ENCODE measurements around the gene ARHGAP31.
A peak's percentile ranks its signal among the peaks of the same experiment; 100 is the strongest.

ARHGAP31 gene

GRCh38 chr3:119396870-119397269, 102.7 kb downstream of the ARHGAP31 start:
- no peak for DNase-seq

GRCh38 chr3:119400466-119400865, 106.3 kb downstream of the ARHGAP31 start:
- peak; percentile 91 for DNase-seq

- no peak for DNase-seq
These were observed 106.9 kb downstream of the ARHGAP31 start for GRCh38 chr3:119401069-119401468.

- DNase-seq: no peak
These were observed 107.6 kb downstream of the ARHGAP31 start for GRCh38 chr3:119401503-119402440.

- DNase-seq: no peak
These were observed 108.6 kb downstream of the ARHGAP31 start for GRCh38 chr3:119402791-119403190.

- DNase-seq: peak; percentile 30
These were observed 109.0 kb downstream of the ARHGAP31 start for GRCh38 chr3:119403201-119403600.

- DNase-seq: no peak
These were observed 111.1 kb downstream of the ARHGAP31 start for GRCh38 chr3:119405315-119405714.

- DNase-seq: no peak
These were observed 114.2 kb downstream of the ARHGAP31 start for GRCh38 chr3:119408243-119408950.

- no peak for DNase-seq
These were observed 115.7 kb downstream of the ARHGAP31 start for GRCh38 chr3:119409844-119410243.

- DNase-seq: no peak
These were observed 119.6 kb downstream of the ARHGAP31 start for GRCh38 chr3:119413603-119414280.

GRCh38 chr3:119416873-119417272, 122.7 kb downstream of the ARHGAP31 start:
- DNase-seq: no peak

GRCh38 chr3:119417771-119418512, 123.8 kb downstream of the ARHGAP31 start:
- DNase-seq: no peak

GRCh38 chr3:119418641-119419040, 124.5 kb downstream of the ARHGAP31 start:
- no peak for DNase-seq

GRCh38 chr3:119420196-119420595, 126.0 kb downstream of the ARHGAP31 start:
- DNase-seq: no peak

- no peak for DNase-seq
These were observed 133.5 kb downstream of the ARHGAP31 start for GRCh38 chr3:119427669-119428068.

GRCh38 chr3:119428538-119428937, 134.4 kb downstream of the ARHGAP31 start:
- DNase-seq: no peak

GRCh38 chr3:119433613-119434325, 139.6 kb downstream of the ARHGAP31 start:
- no peak for DNase-seq

GRCh38 chr3:119434703-119435102, 140.5 kb downstream of the ARHGAP31 start:
- no peak for DNase-seq

- no peak for DNase-seq
These were observed 142.8 kb downstream of the ARHGAP31 start for GRCh38 chr3:119436977-119437376.

GRCh38 chr3:119437691-119438258, 143.6 kb downstream of the ARHGAP31 start:
- DNase-seq: no peak

- no peak for DNase-seq
These were observed 149.0 kb downstream of the ARHGAP31 start for GRCh38 chr3:119443179-119443578.

GRCh38 chr3:119444590-119444989, 150.4 kb downstream of the ARHGAP31 start:
- DNase-seq: no peak

Measured in inflammatory macrophage treated with lipopolysaccharide for 4 hours (primary cell).